BJ (cell line): ENCODE data around the gene PNPLA1. TPM values are rescaled to one million over a fixed set of nuclear protein-coding genes. Genes with fewer than 3 reads are reported as not detected.

Experiments used
- CTCF ChIA-PET: fragments of 350-600 bp; formaldehyde crosslinking; extraction: SDS; loops from one replicate; lab custom pipeline; 2021; ENCODE audit warnings: antibody characterized with exemption, inconsistent platforms; lab: Yijun Ruan, JAX
- POLR2A ChIA-PET: fragments of 300-600 bp; sonication (Branson Sonifier 250); formaldehyde crosslinking; extraction: SDS; loops from one replicate; lab custom pipeline; 2021; ENCODE audit warnings: antibody characterized with exemption; lab: Charles Lee
- DNase-seq: peaks from one replicate; pipeline ENCODE4 v3.0.0-alpha.2; 2011; ENCODE audit warnings: low read depth
- H3K27me3 ChIP-seq: 2 replicates; pipeline ENCODE4 v1.6.0; 2011; ENCODE audit warnings: low read length; ENCODE audit not compliant: control insufficient read depth, insufficient read depth
- H3K36me3 ChIP-seq: 2 replicates; pipeline ENCODE4 v1.5.1; 2011; ENCODE audit warnings: low read length; ENCODE audit not compliant: control insufficient read depth, insufficient read depth
- H3K4me3 ChIP-seq: 2 replicates; pipeline ENCODE4 v1.5.1; 2011; ENCODE audit warnings: low read depth, mild to moderate bottlenecking, control low read depth, low read length
- polyA plus RNA-seq: library from polyadenylated mRNA; depleted of rRNA; stranded (reverse); fragments of >200 nt; gene quantifications from 2 replicates; pipeline ENCODE4 v1.2.3, GENCODE V29; 2011
- TF ChIP-seq, protein P1 (sequence below): IDR thresholded peaks from 2 replicates; pipeline ENCODE4 v1.5.1; 2011; ENCODE audit warnings: low read depth, mild to moderate bottlenecking, control low read depth, inconsistent platforms, low read length, moderate library complexity; ENCODE audit not compliant: insufficient read depth

PNPLA1 gene
- polyA plus RNA-seq, 1 experiment, result not detected

- POLR2A ChIA-PET, result no interaction called here
- TF ChIP-seq, protein P1, sequence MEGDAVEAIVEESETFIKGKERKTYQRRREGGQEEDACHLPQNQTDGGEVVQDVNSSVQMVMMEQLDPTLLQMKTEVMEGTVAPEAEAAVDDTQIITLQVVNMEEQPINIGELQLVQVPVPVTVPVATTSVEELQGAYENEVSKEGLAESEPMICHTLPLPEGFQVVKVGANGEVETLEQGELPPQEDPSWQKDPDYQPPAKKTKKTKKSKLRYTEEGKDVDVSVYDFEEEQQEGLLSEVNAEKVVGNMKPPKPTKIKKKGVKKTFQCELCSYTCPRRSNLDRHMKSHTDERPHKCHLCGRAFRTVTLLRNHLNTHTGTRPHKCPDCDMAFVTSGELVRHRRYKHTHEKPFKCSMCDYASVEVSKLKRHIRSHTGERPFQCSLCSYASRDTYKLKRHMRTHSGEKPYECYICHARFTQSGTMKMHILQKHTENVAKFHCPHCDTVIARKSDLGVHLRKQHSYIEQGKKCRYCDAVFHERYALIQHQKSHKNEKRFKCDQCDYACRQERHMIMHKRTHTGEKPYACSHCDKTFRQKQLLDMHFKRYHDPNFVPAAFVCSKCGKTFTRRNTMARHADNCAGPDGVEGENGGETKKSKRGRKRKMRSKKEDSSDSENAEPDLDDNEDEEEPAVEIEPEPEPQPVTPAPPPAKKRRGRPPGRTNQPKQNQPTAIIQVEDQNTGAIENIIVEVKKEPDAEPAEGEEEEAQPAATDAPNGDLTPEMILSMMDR, result no peak
- Histone ChIP-seq H3K36me3 (no peaks in the 10 kb centered on the region), H3K4me3 (no peak overlapping the region), H3K27me3 (peaks cover 57% of the 10 kb centered on the region)
- no peak for DNase-seq
- CTCF ChIA-PET, result interaction anchor here (0.9 to 3.7 kb wide), 4 partner anchors 11 to 31 kb away, joined by 3 to 20 read pairs (median 4); no protein-coding TSS in a partner anchor
These were observed 60.0 kb downstream of the PNPLA1 start for GRCh38 chr6:36329798-36330291.

GRCh38 chr6:36330366-36330765 is 60.5 kb downstream of the PNPLA1 start:
- TF ChIP-seq, protein P1, result no peak
- Histone ChIP-seq H3K36me3 (no peaks in the 10 kb centered on the region), H3K27me3 (peaks cover 61% of the 10 kb centered on the region), H3K4me3 (no peak overlapping the region)
- POLR2A ChIA-PET, result no interaction called here
- DNase-seq, result no peak
- CTCF ChIA-PET, result interaction anchor here (0.7 to 3.7 kb wide), 3 partner anchors 10 to 31 kb away, joined by 3 to 20 read pairs (median 4); no protein-coding TSS in a partner anchor

- no peaks in the 10 kb centered on the region for H3K36me3 ChIP-seq
- POLR2A ChIA-PET, result no interaction called here
- H3K4me3 ChIP-seq, result no peak overlapping the region
- CTCF ChIA-PET, result interaction anchor here (1.0 to 3.7 kb wide), 2 partner anchors 9 to 29 kb away, joined by 4 to 20 read pairs; no protein-coding TSS in a partner anchor
- TF ChIP-seq, protein P1, result no peak
- H3K27me3 ChIP-seq, result peaks cover 59% of the 10 kb centered on the region
- no peak for DNase-seq
These were observed 61.5 kb downstream of the PNPLA1 start for GRCh38 chr6:36331381-36331780.

DNA sequence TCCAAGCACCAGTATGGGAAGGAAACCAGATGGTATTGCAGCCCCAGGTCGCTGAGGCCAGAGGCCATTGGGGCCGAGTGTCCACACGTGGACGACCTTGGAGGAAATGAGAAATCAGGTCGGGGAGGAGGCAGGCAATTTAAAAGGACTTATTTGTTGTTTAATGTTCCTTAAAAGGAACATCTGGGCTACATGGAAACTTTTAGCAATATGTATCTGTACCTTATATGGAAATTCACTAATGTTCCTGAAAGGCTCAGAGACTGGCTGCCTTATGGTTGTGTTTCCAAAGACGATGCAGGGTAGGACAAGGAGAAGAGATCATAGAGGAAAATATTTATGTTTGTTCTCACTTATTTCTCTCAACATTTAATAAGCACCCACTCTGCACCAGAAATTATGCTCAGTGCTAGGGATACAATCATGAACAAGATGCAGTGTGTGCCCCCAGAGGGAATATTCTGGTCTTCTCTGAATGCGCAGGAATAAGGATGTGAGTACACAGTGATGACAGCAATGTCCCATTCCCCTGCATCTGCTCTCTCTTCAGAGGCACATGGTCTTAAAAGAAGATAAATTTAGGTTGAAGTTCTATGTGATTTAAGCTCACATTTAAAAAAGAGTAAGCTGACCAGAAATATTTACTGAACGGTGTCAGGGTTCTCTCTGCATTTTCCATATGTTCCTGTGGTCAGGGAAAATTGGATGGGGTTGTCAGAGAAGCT is 63.5 kb downstream of the PNPLA1 start:
- Histone ChIP-seq H3K36me3 (no peaks in the 10 kb centered on the region), H3K27me3 (peaks cover 56% of the 10 kb centered on the region), H3K4me3 (no peak overlapping the region)
- ChIA-PET CTCF (interaction anchor here (1.1 kb wide), 1 partner anchor 11 kb away, joined by 3 read pairs; no protein-coding TSS in a partner anchor), POLR2A (no interaction called here)
- TF ChIP-seq, protein P1, result no peak
- DNase-seq, result no peak

- ChIA-PET CTCF (interaction anchor here (0.6 to 1.6 kb wide), 5 partner anchors 10 to 260 kb away, joined by 3 to 5 read pairs (median 4); no protein-coding TSS in a partner anchor), POLR2A (no interaction called here)
- Histone ChIP-seq H3K4me3 (no peak overlapping the region), H3K36me3 (no peaks in the 10 kb centered on the region), H3K27me3 (peaks cover 51% of the 10 kb centered on the region)
- no peak for DNase-seq
- TF ChIP-seq, protein P1, result no peak
These were observed 64.3 kb downstream of the PNPLA1 start for GRCh38 chr6:36333931-36334725.
